Keratinocyte (primary cell): ENCODE data around the gene TDRD3.

Source experiments
- EZH2 ChIP-seq: IDR thresholded peaks from one replicate; pipeline ENCODE4 v1.6.1; 2012; ENCODE audit warnings: inconsistent platforms, mild to moderate bottlenecking, low read length, moderate library complexity
- TF ChIP-seq, protein P1 (sequence below), 3 experiments: IDR thresholded peaks in 1 of 3; conservative IDR thresholded peaks in 1 of 3; optimal IDR thresholded peaks in 1 of 3; 2 replicates in 2 of 3; 3 replicates in 1 of 3; pipeline versions ENCODE3 to v1.5.1; 2011; ENCODE audit warnings: low read length in 3 of 3, mild to moderate bottlenecking in 3 of 3, moderate library complexity in 2 of 3, control low read depth in 1 of 3, inconsistent platforms in 1 of 3; ENCODE audit not compliant: insufficient read depth in 2 of 3; ENCODE audit errors: extremely low read depth in 1 of 3

DNA sequence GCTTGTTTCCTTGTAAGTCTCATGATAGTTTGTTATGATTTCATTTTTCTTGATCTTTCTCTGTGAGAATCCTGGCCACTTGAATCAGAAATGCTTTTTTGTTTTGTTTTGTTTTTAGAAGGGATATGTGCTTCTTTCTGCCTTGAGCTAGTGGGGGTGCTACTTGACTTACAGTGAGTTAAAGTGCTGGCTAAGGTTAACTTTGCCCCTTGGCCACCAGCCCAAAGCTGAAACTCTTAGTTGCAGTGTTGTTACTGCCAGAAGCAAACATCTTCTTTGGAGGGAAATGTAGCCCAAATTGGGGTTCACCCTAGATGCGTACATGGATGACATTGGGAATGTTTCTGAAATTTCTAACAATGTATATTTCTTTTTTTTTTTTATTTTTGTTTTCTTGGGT lies 57.4 kb downstream of the TDRD3 start:
- TF ChIP-seq, protein P1, sequence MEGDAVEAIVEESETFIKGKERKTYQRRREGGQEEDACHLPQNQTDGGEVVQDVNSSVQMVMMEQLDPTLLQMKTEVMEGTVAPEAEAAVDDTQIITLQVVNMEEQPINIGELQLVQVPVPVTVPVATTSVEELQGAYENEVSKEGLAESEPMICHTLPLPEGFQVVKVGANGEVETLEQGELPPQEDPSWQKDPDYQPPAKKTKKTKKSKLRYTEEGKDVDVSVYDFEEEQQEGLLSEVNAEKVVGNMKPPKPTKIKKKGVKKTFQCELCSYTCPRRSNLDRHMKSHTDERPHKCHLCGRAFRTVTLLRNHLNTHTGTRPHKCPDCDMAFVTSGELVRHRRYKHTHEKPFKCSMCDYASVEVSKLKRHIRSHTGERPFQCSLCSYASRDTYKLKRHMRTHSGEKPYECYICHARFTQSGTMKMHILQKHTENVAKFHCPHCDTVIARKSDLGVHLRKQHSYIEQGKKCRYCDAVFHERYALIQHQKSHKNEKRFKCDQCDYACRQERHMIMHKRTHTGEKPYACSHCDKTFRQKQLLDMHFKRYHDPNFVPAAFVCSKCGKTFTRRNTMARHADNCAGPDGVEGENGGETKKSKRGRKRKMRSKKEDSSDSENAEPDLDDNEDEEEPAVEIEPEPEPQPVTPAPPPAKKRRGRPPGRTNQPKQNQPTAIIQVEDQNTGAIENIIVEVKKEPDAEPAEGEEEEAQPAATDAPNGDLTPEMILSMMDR (optimal IDR thresholded peaks at IDR 0.05 in 1 of 3, IDR thresholded peaks at IDR 0.05 in 1 of 3, conservative IDR thresholded peaks at IDR 0.05 in 1 of 3; ENCODE audit: extremely low read depth in 1 of 3, insufficient read depth in 2 of 3, low read length in 3 of 3): no peak
- TF ChIP-seq EZH2: no peak
